Measurements from ENCODE around the gene MAT1A.
"Not testable (repeated sequence)": the region's sequence is repeated elsewhere in the genome, so short reads cannot be mapped to it uniquely, and the experiment has no call there.

Gene MAT1A

DNA sequence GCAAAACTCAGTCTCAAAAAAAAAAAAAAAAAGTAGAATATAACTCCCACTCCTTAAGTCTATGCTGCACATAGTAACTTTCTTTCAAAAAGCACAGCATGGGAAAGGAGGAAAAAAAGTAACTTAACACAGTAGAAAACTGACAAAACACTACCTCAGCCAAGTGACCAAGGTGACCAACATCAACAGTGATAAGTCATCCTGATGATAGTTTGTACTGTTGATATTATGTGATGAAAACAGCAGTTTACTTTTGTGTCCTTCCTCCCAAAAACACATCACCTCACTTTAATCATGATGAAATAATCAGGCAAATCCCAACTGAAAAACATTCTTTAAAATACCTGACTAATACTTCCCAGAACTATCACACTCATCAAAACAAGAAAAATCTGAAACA is 29.3 kb upstream of the MAT1A start:
- Histone ChIP-seq H3K4me1 (ENCODE audit: control insufficient read depth, insufficient read depth, low read length) (no peaks in the 10 kb centered on the region), H3K9ac (ENCODE audit: low read depth, low read length) (no peak overlapping the region), H3K27me3 (ENCODE audit: control insufficient read depth, insufficient read depth, low read length) (no peaks in the 10 kb centered on the region), H3K36me3 (ENCODE audit: control insufficient read depth, insufficient read depth, low read length) (no peaks in the 10 kb centered on the region), H3K4me3 (ENCODE audit: low read depth, low read length) (no peak overlapping the region), H3K9me3 (ENCODE audit: control insufficient read depth, insufficient read depth, low read length) (no peaks in the 10 kb centered on the region), H3K27ac (ENCODE audit: low read depth, low read length) (no peak overlapping the region)

DNA sequence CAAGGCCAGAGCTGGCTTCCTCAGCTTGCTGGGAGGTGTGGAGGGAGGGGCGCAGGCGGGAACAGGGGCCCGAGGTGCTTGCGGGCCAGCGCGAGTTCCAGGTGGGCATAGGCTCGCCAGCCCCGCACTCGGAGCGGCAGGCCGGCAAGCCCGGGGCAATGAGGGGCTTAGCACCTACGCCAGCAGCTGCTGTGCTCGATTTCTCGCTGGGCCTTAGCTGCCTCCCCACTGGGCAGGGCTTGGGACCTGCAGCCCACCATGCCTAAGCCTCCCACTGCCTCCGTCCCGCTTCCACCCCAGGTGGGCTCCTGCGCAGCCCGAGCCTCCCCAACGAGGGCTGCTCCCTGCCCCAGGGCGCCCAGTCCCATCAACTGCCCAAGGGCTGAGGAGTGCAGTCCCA is 25.9 kb upstream of the MAT1A start:
- Histone ChIP-seq H3K27me3 (ENCODE audit: control insufficient read depth, insufficient read depth, low read length) (no peaks in the 10 kb centered on the region), H3K4me3 (ENCODE audit: low read depth, low read length) (no peak overlapping the region), H3K9me3 (ENCODE audit: control insufficient read depth, insufficient read depth, low read length) (no peaks in the 10 kb centered on the region), H3K4me1 (ENCODE audit: control insufficient read depth, insufficient read depth, low read length) (no peaks in the 10 kb centered on the region), H3K27ac (ENCODE audit: low read depth, low read length) (no peak overlapping the region), H3K9ac (ENCODE audit: low read depth, low read length) (no peak overlapping the region), H3K36me3 (ENCODE audit: control insufficient read depth, insufficient read depth, low read length) (no peaks in the 10 kb centered on the region)

DNA sequence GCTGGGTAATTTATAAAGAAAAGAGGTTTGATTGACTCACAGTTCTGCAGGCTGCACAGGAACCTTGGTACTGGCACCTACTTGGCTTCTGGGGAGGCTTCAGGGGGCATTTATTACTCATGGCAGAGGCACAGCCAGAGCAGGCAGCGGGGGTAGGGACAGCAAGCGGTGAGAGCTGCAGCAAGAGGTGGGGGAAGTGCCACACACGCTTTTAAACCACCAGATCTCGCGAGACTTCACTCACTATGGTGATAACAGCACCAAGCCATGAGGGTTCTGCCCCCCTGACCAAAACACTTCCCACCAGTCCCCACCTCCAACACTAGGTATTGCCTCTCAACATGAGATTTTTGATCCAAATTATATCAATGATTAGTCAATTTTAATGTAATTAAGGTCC is 24.1 kb upstream of the MAT1A start:
- Histone ChIP-seq H3K36me3 (ENCODE audit: control insufficient read depth, insufficient read depth, low read length) (no peaks in the 10 kb centered on the region), H3K9ac (ENCODE audit: low read depth, low read length) (no peak overlapping the region)

GRCh38 chr10:80305989-80306388 is 16.5 kb upstream of the MAT1A start:
- H3K9ac ChIP-seq (ENCODE audit: low read depth, low read length); H3K27me3 ChIP-seq (ENCODE audit: control insufficient read depth, insufficient read depth, low read length); H3K36me3 ChIP-seq (ENCODE audit: control insufficient read depth, insufficient read depth, low read length): not testable (repeated sequence)

More for the DNA sequence above, 24.1 kb upstream of the MAT1A start:
- Histone ChIP-seq H3K9me3 (ENCODE audit: control insufficient read depth, insufficient read depth, low read length) (no peaks in the 10 kb centered on the region), H3K27me3 (ENCODE audit: control insufficient read depth, insufficient read depth, low read length) (no peaks in the 10 kb centered on the region), H3K4me3 (ENCODE audit: low read depth, low read length) (no peak overlapping the region), H3K27ac (ENCODE audit: low read depth, low read length) (no peak overlapping the region), H3K4me1 (ENCODE audit: control insufficient read depth, insufficient read depth, low read length) (no peaks in the 10 kb centered on the region)

GRCh38 chr10:80296942-80297341 is 7.5 kb upstream of the MAT1A start:
- H3K9me3 ChIP-seq (ENCODE audit: control insufficient read depth, insufficient read depth, low read length) = no peaks in the 10 kb centered on the region
- no peaks in the 10 kb centered on the region for H3K4me1 ChIP-seq (ENCODE audit: control insufficient read depth, insufficient read depth, low read length)
- H3K27me3 ChIP-seq (ENCODE audit: control insufficient read depth, insufficient read depth, low read length) = no peaks in the 10 kb centered on the region
- no peak overlapping the region for H3K27ac ChIP-seq (ENCODE audit: low read depth, low read length)
- no peak overlapping the region for H3K4me3 ChIP-seq (ENCODE audit: low read depth, low read length)
- H3K36me3 ChIP-seq (ENCODE audit: control insufficient read depth, insufficient read depth, low read length) = no peaks in the 10 kb centered on the region
- no peak overlapping the region for H3K9ac ChIP-seq (ENCODE audit: low read depth, low read length)

More at GRCh38 chr10:80305989-80306388, 16.5 kb upstream of the MAT1A start:
- not testable (repeated sequence) for H3K27ac ChIP-seq (ENCODE audit: low read depth, low read length); H3K4me1 ChIP-seq (ENCODE audit: control insufficient read depth, insufficient read depth, low read length); H3K9me3 ChIP-seq (ENCODE audit: control insufficient read depth, insufficient read depth, low read length); H3K4me3 ChIP-seq (ENCODE audit: low read depth, low read length)

GRCh38 chr10:80292607-80293239 is 3.3 kb upstream of the MAT1A start:
- Histone ChIP-seq H3K9ac (ENCODE audit: low read depth, low read length) (no peak overlapping the region), H3K9me3 (ENCODE audit: control insufficient read depth, insufficient read depth, low read length) (no peaks in the 10 kb centered on the region), H3K27ac (ENCODE audit: low read depth, low read length) (no peak overlapping the region), H3K36me3 (ENCODE audit: control insufficient read depth, insufficient read depth, low read length) (no peaks in the 10 kb centered on the region), H3K4me3 (ENCODE audit: low read depth, low read length) (no peak overlapping the region), H3K4me1 (ENCODE audit: control insufficient read depth, insufficient read depth, low read length) (peaks cover 9% of the 10 kb centered on the region), H3K27me3 (ENCODE audit: control insufficient read depth, insufficient read depth, low read length) (0 out of 2 replicates have a peak, but pooled peaks cover 2% of the 10 kb centered on the region)

- Histone ChIP-seq H3K9ac (ENCODE audit: low read depth, low read length) (no peak overlapping the region), H3K4me3 (ENCODE audit: low read depth, low read length) (no peak overlapping the region), H3K27me3 (ENCODE audit: control insufficient read depth, insufficient read depth, low read length) (0 out of 2 replicates have a peak, but pooled peaks cover 2% of the 10 kb centered on the region), H3K36me3 (ENCODE audit: control insufficient read depth, insufficient read depth, low read length) (no peaks in the 10 kb centered on the region), H3K27ac (ENCODE audit: low read depth, low read length) (peak overlapping the region; percentile 23), H3K9me3 (ENCODE audit: control insufficient read depth, insufficient read depth, low read length) (no peaks in the 10 kb centered on the region), H3K4me1 (ENCODE audit: control insufficient read depth, insufficient read depth, low read length) (peaks cover 9% of the 10 kb centered on the region)
Observed at GRCh38 chr10:80290474-80291220, 1.2 kb upstream of the MAT1A start.

DNA sequence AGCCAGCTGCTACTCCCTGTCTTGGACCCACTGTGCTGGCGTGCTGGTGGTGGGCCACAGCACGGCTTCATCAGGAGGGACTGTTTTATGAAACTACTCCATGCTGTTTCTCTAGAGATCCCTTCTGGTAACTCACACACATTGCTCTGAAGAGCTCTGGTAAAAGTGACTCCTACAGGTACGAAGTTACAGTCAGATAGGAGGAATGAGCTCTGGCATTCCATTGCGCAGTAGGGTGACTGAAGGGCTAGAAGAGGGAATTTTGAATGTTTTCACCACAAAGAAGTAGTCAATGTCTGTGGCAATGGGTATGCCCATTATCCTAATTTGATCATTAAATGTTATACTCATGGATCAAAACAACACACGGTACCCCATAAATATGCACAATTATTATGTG is 609 bp downstream of the MAT1A start:
- Histone ChIP-seq H3K27me3 (ENCODE audit: control insufficient read depth, insufficient read depth, low read length) (0 out of 2 replicates have a peak, but pooled peaks cover 2% of the 10 kb centered on the region), H3K27ac (ENCODE audit: low read depth, low read length) (no peak overlapping the region), H3K9ac (ENCODE audit: low read depth, low read length) (no peak overlapping the region)

DNA sequence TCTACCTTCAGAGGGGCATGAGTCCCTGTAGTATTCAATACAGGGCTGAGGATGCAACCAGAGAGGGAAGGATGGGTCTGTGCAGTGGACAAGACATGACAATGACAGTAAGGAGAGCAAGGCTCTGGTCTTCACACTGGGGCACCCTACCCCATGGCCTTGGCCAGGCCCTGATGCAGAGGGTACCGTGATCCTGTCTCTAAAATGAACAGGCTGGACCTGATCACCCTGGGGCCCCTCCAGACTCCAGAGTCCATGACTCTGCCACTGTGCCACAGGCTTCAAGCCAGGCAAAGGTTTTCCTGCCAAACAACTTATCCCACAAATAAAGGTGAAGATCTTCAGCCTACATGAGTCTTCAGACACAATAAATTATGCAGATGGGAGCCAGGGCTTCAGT is 4.9 kb downstream of the MAT1A start:
- Histone ChIP-seq H3K4me3 (ENCODE audit: low read depth, low read length) (no peak overlapping the region), H3K9me3 (ENCODE audit: control insufficient read depth, insufficient read depth, low read length) (no peaks in the 10 kb centered on the region), H3K9ac (ENCODE audit: low read depth, low read length) (no peak overlapping the region), H3K36me3 (ENCODE audit: control insufficient read depth, insufficient read depth, low read length) (no peaks in the 10 kb centered on the region), H3K27ac (ENCODE audit: low read depth, low read length) (no peak overlapping the region), H3K27me3 (ENCODE audit: control insufficient read depth, insufficient read depth, low read length) (no peaks in the 10 kb centered on the region), H3K4me1 (ENCODE audit: control insufficient read depth, insufficient read depth, low read length) (no peaks in the 10 kb centered on the region)

More for the DNA sequence above, 609 bp downstream of the MAT1A start:
- Histone ChIP-seq H3K4me1 (ENCODE audit: control insufficient read depth, insufficient read depth, low read length) (peaks cover 9% of the 10 kb centered on the region), H3K4me3 (ENCODE audit: low read depth, low read length) (no peak overlapping the region), H3K36me3 (ENCODE audit: control insufficient read depth, insufficient read depth, low read length) (no peaks in the 10 kb centered on the region), H3K9me3 (ENCODE audit: control insufficient read depth, insufficient read depth, low read length) (no peaks in the 10 kb centered on the region)

- H3K4me1 ChIP-seq (ENCODE audit: control insufficient read depth, insufficient read depth, low read length) = no peaks in the 10 kb centered on the region
- H3K27ac ChIP-seq (ENCODE audit: low read depth, low read length) = no peak overlapping the region
- H3K27me3 ChIP-seq (ENCODE audit: control insufficient read depth, insufficient read depth, low read length) = no peaks in the 10 kb centered on the region
- no peak overlapping the region for H3K9ac ChIP-seq (ENCODE audit: low read depth, low read length)
- no peak overlapping the region for H3K4me3 ChIP-seq (ENCODE audit: low read depth, low read length)
- no peaks in the 10 kb centered on the region for H3K9me3 ChIP-seq (ENCODE audit: control insufficient read depth, insufficient read depth, low read length)
- no peaks in the 10 kb centered on the region for H3K36me3 ChIP-seq (ENCODE audit: control insufficient read depth, insufficient read depth, low read length)
Observed at GRCh38 chr10:80283536-80284199, 5.8 kb downstream of the MAT1A start.

DNA sequence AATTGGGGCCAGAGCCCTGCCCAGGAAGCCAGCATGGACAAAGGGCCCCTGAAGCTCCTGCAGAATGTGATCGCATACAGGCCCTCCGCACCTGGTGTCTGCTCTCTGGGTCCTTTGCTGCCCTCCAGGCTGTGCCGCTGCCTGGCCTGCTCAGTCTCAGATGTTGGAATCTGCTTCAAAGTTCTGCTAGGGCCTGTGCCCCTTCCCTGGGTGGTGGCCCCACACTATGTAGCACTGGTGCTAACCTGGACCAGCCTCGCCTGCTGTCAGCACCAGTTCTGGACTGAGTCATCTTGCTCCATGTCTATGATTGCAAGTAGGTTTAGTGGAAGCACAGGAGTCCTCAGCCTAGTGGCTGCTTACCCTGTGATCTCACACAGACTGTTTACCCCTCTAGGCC is 6.3 kb downstream of the MAT1A start:
- no peaks in the 10 kb centered on the region for H3K27me3 ChIP-seq (ENCODE audit: control insufficient read depth, insufficient read depth, low read length)
- H3K9ac ChIP-seq (ENCODE audit: low read depth, low read length) = no peak overlapping the region
- H3K27ac ChIP-seq (ENCODE audit: low read depth, low read length) = no peak overlapping the region

More for the DNA sequence above, 6.3 kb downstream of the MAT1A start:
- Histone ChIP-seq H3K36me3 (ENCODE audit: control insufficient read depth, insufficient read depth, low read length) (no peaks in the 10 kb centered on the region), H3K4me1 (ENCODE audit: control insufficient read depth, insufficient read depth, low read length) (no peaks in the 10 kb centered on the region), H3K9me3 (ENCODE audit: control insufficient read depth, insufficient read depth, low read length) (no peaks in the 10 kb centered on the region), H3K4me3 (ENCODE audit: low read depth, low read length) (no peak overlapping the region)
